HT-29 (cell line): ENCODE measurements around the gene PPCDC. TPM values are rescaled to one million over a fixed set of nuclear protein-coding genes. Genes with fewer than 3 reads are reported as not detected.

Experiments used
- DNase-seq: peaks from one replicate; pipeline ENCODE4 v3.0.0-alpha.2; 2015; ENCODE audit warnings: low spot score
- total RNA-seq: library from RNA; depleted of rRNA; stranded (reverse); fragments of >200 nt; shearing (Covaris generic); gene quantifications from 2 replicates; pipeline ENCODE4 v1.2.3, GENCODE V29; 2014

PPCDC gene
- total RNA-seq, 1 experiment from 2014 or later: 26.9 TPM

GRCh38 chr15:75008629-75009326, 14.6 kb upstream of the PPCDC start:
- no peak for DNase-seq

DNA sequence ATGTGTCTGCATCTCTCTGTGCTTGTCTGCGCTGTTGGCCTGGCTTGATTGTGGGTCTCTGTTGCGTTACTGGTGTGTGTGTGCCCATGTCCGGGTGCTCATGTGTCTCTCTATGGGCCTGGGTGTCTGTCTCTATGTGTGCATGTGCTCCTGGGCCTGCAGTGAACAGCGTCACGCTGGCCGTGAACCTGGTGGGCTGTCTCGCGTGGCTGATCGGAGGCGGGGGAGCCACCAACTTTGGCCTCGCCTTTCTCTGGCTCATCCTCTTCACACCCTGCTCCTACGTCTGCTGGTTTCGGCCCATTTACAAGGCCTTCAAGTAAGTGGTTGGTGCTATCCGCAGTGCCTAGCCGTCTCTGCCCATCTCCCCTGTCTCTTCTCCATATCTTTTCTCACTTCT, 7.0 kb upstream of the PPCDC start:
- DNase-seq: no peak

DNA sequence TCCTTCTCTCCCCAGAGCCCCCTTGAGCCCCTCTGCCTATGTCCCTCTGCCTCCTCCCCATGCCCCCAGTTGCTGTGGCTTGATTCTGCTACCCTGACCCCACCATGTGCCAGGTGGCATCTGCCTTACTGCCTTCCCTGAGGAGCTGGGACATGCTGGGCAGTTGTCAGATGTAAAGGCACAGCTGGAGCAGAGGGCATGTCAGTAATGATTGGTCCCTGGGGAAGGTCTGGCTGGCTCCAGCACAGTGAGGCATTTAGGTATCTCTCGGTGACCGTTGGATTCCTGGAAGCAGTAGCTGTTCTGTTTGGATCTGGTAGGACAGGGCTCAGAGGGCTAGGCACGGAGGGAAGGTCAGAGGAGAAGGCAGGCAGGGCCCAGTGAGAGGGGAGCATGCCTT, 3.5 kb upstream of the PPCDC start:
- DNase-seq: no peak

DNA sequence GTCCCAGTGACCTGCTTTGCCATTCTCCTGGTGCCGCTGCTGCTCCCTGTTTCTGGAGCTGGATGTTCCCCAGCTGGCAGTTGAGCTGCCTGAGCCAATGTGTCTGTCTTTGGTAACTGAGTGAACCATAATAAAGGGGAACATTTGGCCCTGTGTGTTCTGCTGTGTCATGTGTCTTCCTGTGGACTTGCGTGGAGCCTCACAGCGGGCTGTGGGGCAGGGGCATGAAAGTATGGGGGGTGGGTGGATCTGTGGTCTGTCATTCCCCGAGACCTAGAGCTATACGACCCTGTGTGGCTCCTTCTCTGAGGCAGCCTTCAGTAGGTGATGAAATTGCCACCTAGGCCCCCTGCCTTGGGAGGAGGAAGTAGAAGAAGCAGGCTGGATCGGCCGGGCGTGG, 2.0 kb upstream of the PPCDC start:
- DNase-seq: no peak

DNA sequence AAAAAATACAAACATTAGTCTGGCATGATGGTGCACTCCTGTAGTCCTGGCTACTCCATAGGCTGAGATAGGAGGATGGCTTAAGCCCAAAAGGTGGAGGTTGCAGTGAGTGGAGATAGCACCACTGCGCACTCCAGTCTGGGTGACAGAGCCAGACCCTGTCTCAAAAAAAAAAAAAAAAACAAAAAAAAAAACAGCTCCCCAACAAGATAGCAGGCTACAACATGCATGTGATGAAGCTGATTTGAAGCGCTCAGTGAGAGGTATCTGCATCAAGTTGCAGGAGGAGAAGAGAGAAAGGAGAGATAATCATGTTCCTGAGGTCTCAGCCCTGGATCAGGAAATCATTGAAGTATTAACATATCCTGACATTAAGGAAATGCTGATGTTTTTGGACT, 608 bp upstream of the PPCDC start:
- DNase-seq: no peak

GRCh38 chr15:75023872-75024636, 664 bp downstream of the PPCDC start:
- peak; percentile 61 for DNase-seq

- DNase-seq: no peak
Observed at GRCh38 chr15:75025107-75025506, 1.7 kb downstream of the PPCDC start.

DNA sequence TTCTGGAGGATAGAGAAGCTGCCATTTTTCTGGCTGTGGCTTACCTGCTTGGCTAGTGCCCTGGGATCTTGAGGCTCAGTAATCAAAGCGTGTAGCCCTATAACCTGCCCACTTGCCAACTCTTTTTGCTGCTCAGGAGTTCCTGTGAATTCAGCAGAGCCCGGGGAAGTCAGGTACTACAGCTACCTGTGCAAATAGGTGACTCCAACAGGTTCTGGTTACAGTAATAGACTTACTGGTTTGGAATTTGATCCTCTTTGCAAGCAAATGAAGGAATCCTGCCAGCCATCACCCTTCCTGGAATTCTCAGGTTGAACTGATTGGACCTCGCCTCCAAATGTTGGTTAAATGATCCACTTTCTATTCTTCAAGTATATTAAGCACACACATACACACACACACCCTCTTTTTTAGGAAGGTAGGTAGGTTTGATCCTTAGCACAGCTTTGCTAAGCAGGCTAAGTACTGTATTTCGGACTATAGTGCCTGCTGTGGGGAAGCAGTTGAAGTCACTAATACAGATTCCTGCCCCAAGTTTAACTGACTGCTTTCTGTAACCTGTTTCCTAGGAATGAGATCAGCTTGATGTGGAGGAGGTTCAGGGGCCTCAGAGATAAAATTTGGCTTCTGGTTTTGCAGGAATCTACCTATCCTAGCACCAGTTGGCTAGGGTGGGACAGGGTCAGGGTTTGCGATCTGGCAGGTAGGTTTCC, 2.3 kb downstream of the PPCDC start:
- DNase-seq: no peak

- DNase-seq: no peak
Observed at GRCh38 chr15:75027551-75027950, 4.2 kb downstream of the PPCDC start.

GRCh38 chr15:75028991-75029377, 5.6 kb downstream of the PPCDC start:
- no peak for DNase-seq

DNA sequence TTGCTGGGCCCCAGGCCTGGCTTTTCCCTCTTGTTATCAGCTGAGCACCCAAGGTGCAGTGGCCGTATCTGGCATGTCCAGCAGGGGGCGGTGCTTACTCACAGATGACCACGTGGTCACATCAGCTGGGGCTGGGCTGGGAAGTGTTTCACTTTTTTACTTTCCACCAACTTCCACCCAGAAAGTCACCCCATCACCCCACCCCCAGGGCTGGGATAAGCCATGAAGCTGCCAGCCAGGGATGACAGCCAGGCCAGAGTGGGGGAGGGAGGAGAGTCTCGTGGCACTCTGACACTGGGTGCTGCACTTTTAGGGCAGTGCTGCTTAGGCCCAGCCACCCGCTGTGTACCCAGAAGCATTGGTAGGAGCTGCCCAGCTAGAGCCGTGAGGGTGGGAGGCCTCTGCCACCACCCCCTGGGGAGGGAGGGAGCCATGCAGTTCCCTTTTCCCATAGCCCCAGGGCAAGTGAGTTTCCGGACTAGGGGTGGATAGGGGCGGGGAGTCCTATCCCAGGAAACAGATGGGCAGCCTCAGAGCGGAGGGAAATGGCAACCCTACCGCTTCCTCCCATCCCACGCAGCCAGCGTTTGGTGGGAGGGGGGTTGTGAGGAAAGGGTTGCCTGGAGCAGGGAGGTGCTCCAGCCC, 6.1 kb downstream of the PPCDC start:
- DNase-seq: peak; percentile 92

- no peak for DNase-seq
Observed at GRCh38 chr15:75030023-75030413, 6.6 kb downstream of the PPCDC start.

GRCh38 chr15:75030424-75030823, 7.0 kb downstream of the PPCDC start:
- DNase-seq: no peak

DNA sequence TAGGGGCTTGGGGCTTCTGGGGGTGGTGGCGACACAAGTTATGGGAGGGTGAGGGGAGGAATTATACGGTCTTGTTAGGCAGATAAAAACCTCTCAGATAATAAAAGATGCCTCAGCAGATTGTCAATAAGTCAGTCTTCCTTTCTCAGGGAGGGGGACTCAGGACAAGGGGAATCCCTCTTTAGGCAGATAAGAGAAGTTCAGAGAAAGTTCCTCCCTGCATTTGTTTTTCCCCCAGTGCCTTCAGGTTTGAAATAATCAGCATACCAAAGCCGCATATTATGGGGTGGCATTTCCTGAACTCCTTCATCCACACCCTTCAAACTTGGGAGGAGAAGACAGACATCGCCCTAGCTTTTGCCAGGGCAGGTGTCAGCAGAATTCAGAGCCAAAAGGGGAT, 8.5 kb downstream of the PPCDC start:
- no peak for DNase-seq

GRCh38 chr15:75032395-75032794, 9.0 kb downstream of the PPCDC start:
- DNase-seq: peak; percentile 62

DNA sequence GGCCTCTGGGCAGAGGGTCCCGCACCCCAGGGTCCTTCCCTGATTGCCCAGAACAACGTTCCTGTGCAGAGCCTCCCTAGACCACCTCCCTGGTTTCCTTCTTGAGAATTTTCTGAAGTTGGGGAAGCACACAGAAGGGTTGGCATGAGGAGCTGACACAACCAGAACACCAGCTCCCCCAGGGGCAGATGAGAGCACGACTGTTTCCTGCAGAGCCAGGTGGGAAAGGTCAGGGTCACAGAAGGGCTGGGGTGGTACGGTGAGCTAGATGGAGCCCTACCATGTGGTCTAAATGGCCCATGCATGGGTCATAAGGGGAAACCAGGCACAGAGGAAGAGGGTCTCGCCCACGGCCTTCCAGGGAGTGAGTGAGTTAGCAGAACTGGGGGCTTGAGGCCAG, 10.4 kb downstream of the PPCDC start:
- no peak for DNase-seq

DNA sequence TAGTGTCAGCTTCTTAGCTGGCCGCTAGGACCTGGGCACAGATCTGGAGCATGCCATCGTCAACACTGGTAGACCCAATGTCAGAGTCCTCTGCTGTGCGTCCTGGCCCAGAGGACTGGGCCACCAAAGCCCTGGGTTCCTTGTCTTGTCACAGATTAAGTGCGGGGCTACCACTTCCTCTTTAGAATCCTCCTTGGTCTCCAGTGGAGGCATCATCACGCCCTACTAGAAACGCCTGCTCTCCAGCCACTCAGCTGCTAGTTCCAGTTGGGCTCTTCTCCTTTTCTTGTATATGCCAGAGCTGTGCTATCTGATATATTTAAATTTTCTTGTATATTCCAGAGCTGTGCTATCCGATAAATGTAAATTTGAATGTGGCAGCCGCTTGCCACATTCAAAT, 11.2 kb downstream of the PPCDC start:
- DNase-seq: no peak

GRCh38 chr15:75036212-75036616, 12.8 kb downstream of the PPCDC start:
- peak; percentile 86 for DNase-seq

- no peak for DNase-seq
Observed at GRCh38 chr15:75037685-75038084, 14.3 kb downstream of the PPCDC start.

DNA sequence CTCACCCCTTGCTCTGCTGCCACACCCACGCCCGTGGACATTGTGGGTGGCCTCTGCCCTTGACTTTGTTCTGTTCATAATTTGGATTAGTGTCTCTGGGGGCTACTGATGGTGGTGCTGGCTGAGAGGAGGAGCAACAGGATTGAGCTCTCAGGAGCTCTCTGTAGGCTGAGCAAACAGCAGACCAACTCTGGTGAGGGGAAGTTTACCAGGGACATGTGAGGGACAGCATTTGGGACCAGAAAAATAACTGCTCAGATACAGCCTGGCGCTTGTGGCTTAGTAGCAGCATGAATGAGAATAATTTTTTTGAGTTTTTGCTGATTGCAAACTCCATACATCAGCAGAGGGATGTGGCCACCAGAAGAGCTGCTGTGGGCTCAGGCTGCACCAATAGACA, 14.8 kb downstream of the PPCDC start:
- no peak for DNase-seq

DNA sequence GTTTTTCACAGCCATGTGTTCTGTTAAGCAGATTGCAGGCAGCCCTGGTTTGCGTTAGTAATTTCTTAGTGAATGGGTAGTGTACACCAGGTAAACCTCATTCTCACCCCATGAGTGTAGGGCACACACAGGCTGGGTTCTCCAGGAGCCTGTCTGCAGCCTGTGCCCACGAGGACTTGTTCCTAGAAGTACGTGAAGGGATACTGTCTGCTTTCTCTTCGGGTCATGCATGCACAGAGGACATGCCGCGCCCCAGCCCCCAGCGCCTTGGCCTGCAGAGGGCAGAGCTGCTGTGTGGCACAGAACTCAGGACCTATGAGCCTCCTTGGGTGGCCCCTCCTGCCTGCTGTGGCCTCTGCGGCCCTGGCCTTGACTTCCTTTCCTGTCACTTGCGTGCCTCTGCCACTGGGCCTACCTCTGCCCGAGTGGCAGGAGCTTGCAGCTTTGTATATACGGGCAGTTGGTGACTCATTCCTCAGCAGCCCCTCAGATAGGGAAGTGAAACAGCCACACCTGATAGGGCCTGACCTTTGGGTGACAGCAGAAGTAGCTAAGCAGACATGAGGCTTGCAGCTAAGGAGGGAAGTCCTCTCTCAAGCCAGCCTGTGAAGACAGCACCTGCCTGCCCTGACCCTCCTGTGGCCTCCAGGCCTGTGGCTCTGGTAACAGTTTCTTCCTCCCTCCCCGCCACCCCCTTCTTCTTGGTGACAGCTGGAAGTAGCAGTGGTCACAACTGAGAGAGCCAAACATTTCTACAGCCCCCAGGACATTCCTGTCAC, 19.5 kb downstream of the PPCDC start:
- peak; percentile 95 for DNase-seq
